A549 treated with ZK216348 at 1 μM for 4 hours (cell line): ENCODE results near the gene OSBPL7. TPM values are rescaled to one million over a fixed set of nuclear protein-coding genes. Genes with fewer than 3 reads are reported as not detected.

Experiments used
- total RNA-seq: library from RNA; stranded (reverse); fragments of 200-300 nt; extraction: Qiagen RNA extraction; gene quantifications from 5 replicates; pipeline ENCODE4 v1.2.3, GENCODE V29; 2022; ENCODE audit warnings: low read depth

OSBPL7 gene
- 7.8 to 14.6 TPM (median 10.1 TPM) in 5 replicates for total RNA-seq

GRCh38 chr17:47821424-47822391 lies at the start of gene OSBPL7:
OSBPL7 (minus strand) TSS chr17:47821794; CDS start chr17:47820278, 1,516 bp downstream.

GRCh38 chr17:47850692-47851573 lies 29.3 kb upstream of the OSBPL7 start, which contains the start of gene SP6:
SP6 (minus strand) TSS chr17:47851163; CDS start chr17:47848429, 2,734 bp downstream.

GRCh38 chr17:47840742-47841487 lies 19.3 kb upstream of the OSBPL7 start, which contains the start of gene SCRN2:
SCRN2 (minus strand) TSS chr17:47841273; CDS start chr17:47840843, 430 bp downstream.

GRCh38 chr17:47831003-47831933 lies 9.7 kb upstream of the OSBPL7 start, which contains the start of the genes LRRC46 and MRPL10:
LRRC46 (plus strand) TSS chr17:47831670; CDS start chr17:47831990, 320 bp downstream.
MRPL10 (minus strand) TSS chr17:47831541; CDS start chr17:47831511, 30 bp downstream.

Other genes with a start within 250 kb of the OSBPL7 start
- gene KPNB1, start 171.9 kb downstream of the OSBPL7 start, total RNA-seq, result 303 to 417 TPM (median 321 TPM) in 5 replicates
- 3.5 to 6.4 TPM (median 5.7 TPM) in 5 replicates for gene TBKBP1, start 127.6 kb downstream of the OSBPL7 start, total RNA-seq
- 0.13 to 0.15 TPM in 2 of 5 replicates, not detected in the others for gene TBX21, start 88.6 kb downstream of the OSBPL7 start, total RNA-seq
- gene MRPL10, start 9.7 kb upstream of the OSBPL7 start, total RNA-seq, result 80.8 to 92.7 TPM (median 88.3 TPM) in 5 replicates
- 3.1 to 4.2 TPM (median 3.9 TPM) in 5 replicates for gene LRRC46, start 9.9 kb upstream of the OSBPL7 start, total RNA-seq
- gene SCRN2, start 19.5 kb upstream of the OSBPL7 start, total RNA-seq, result 22.2 to 41.6 TPM (median 36.4 TPM) in 5 replicates
- gene SP6, start 29.4 kb upstream of the OSBPL7 start, total RNA-seq, result 2.9 to 4.1 TPM (median 3.8 TPM) in 5 replicates
- gene SP2, start 74.4 kb upstream of the OSBPL7 start, total RNA-seq, result 13.4 to 18.7 TPM (median 17.3 TPM) in 5 replicates
- gene PNPO, start 119.8 kb upstream of the OSBPL7 start, total RNA-seq, result 20.5 to 26.4 TPM (median 21.4 TPM) in 5 replicates
- gene PRR15L, start 136.1 kb upstream of the OSBPL7 start, total RNA-seq, result 1.0 to 2.1 TPM (median 1.5 TPM) in 5 replicates
- 97.6 to 124 TPM (median 112 TPM) in 5 replicates for gene CDK5RAP3, start 149.3 kb upstream of the OSBPL7 start, total RNA-seq
- 11.8 to 17.3 TPM (median 16.5 TPM) in 5 replicates for gene COPZ2, start 216.0 kb upstream of the OSBPL7 start, total RNA-seq
- gene NFE2L1, start 226.6 kb upstream of the OSBPL7 start, total RNA-seq, result 95.6 to 133 TPM (median 117 TPM) in 5 replicates